ENCODE measurements around the gene GRID2. TPM values are rescaled to one million over a fixed set of nuclear protein-coding genes. Genes with fewer than 3 reads are reported as not detected.

GRID2 gene
- total and polyA plus RNA-seq, 8 donors, result 0.14 to 0.36 (median 0.22) TPM

DNA sequence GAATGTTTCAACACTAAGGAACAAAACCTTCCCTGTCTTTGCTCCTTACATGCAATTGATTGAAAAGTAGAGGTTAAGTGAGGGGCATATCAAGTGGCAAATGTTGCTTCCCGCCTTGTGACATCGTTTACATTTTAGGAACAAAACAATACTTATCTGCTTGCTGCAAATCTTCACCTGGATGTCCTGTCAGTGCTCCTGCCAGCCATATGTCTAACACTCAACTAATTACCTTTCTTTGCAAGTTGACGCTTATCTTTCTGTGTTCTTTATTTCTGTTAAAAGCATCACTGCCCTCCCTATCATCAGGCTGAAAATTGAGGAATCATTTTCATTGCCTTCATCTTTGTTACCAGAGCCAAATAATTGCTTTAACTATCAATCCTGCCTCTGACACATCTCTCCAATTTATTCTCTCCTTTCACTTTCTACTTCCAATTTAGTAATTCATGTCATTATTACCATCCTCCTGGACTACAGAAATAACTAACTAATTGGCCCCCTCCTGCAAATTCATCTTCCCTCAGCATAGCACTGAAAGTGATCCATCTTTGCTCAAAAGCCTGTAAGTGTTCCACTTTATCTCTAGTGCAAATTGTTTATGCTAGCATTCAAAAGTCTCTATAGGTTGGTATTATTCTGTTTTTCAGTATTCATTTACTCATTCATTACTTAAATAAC lies 1226.1 kb downstream of the GRID2 start:
- intact Hi-C loops (cut with DNase I), result no loop called here
- Histone ChIP-seq H3K36me3 (no peaks in the 10 kb centered on the region), H3K9me3 (no peaks in the 10 kb centered on the region), H3K27ac (no peak overlapping the region), H3K4me1 (no peaks in the 10 kb centered on the region), H3K4me3 (no peak overlapping the region), H3K27me3 (no peaks in the 10 kb centered on the region)
- ATAC-seq (no peak), DNase-seq (no peak)
- TF ChIP-seq, protein P1, sequence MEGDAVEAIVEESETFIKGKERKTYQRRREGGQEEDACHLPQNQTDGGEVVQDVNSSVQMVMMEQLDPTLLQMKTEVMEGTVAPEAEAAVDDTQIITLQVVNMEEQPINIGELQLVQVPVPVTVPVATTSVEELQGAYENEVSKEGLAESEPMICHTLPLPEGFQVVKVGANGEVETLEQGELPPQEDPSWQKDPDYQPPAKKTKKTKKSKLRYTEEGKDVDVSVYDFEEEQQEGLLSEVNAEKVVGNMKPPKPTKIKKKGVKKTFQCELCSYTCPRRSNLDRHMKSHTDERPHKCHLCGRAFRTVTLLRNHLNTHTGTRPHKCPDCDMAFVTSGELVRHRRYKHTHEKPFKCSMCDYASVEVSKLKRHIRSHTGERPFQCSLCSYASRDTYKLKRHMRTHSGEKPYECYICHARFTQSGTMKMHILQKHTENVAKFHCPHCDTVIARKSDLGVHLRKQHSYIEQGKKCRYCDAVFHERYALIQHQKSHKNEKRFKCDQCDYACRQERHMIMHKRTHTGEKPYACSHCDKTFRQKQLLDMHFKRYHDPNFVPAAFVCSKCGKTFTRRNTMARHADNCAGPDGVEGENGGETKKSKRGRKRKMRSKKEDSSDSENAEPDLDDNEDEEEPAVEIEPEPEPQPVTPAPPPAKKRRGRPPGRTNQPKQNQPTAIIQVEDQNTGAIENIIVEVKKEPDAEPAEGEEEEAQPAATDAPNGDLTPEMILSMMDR (IDR thresholded peaks at IDR 0.05), result no peak

DNA sequence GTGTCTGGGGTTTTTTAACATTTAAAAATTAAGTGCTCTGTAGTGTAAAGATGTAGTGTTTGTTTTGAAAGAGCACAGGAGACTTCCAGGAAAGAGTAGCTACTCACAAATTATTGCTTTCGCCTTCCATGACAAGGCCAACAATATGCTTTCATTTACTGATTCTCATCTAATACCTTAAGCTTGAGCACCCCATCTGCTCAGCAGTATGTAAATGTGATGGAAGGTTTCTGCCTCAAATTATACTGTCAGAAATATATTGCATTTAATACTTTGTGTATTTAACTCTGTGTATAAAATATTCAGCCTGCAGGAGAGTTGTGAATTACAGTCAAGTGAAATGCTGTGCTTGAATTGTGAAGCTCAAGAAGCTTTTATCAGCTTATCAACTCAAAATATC lies 1228.5 kb downstream of the GRID2 start:
- no peaks in the 10 kb centered on the region for H3K36me3 ChIP-seq
- no peak overlapping the region for H3K4me3 ChIP-seq
- no peaks in the 10 kb centered on the region for H3K27me3 ChIP-seq
- ATAC-seq (no peak), DNase-seq (no peak)
- H3K9me3 ChIP-seq, result no peaks in the 10 kb centered on the region
- intact Hi-C loops (cut with DNase I), result no loop called here
- TF ChIP-seq, protein P1 (IDR thresholded peaks at IDR 0.05), result no peak
- H3K27ac ChIP-seq, result no peak overlapping the region
- H3K4me1 ChIP-seq, result no peaks in the 10 kb centered on the region

DNA sequence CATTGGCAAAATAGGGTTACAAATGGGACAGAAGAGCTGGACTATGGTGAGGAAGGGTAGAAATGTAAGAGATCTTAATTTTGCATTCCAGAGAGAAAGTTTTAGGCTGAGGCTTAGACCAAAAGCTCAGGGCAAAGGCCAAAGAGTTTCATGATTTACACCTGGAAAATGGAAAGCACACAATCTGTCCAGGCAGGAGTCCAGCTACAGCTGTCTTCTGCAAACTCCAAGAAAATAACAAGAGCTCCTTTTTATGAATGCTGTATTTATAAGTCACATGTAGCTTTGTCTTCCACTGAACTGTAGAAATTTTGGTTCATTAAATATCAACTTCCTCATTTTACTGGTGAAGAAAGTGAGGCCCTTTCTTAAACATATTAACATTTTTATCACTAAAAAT lies 1236.8 kb downstream of the GRID2 start:
- no peaks in the 10 kb centered on the region for H3K4me1 ChIP-seq
- H3K27me3 ChIP-seq, result no peaks in the 10 kb centered on the region
- no peaks in the 10 kb centered on the region for H3K9me3 ChIP-seq
- H3K4me3 ChIP-seq, result no peak overlapping the region
- no peaks in the 10 kb centered on the region for H3K36me3 ChIP-seq
- intact Hi-C loops (cut with DNase I), result no loop called here
- no peak for DNase-seq
- TF ChIP-seq, protein P1 (IDR thresholded peaks at IDR 0.05), result no peak
- H3K27ac ChIP-seq, result no peak overlapping the region
- ATAC-seq, result no peak

DNA sequence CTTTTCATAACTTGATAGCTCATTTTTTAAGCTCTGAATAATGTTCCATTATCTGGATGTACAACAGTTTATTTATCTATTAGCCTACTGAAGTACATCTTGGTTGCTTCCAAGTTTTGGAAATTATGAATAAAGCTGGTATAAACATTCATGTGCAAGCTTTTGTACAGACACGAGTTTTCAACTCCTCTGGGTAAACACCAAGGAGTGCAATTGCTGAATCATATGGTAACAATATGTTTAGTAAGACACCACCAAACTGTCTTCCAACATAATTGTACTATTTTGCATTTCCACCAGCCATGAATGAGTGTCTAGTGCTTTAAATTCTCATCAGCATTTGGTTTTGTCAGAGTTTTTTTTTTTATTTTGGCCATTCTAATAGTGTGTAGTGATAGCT lies 1258.1 kb downstream of the GRID2 start:
- Histone ChIP-seq H3K9me3 (peaks cover 0 to 11% of the 10 kb centered on the region in 2 donors), H3K27me3 (no peaks in the 10 kb centered on the region), H3K36me3 (no peaks in the 10 kb centered on the region), H3K4me1 (no peaks in the 10 kb centered on the region), H3K27ac (no peak overlapping the region), H3K4me3 (no peak overlapping the region)
- DNase-seq (no peak), ATAC-seq (no peak)
- intact Hi-C loops (cut with DNase I), result no loop called here
- TF ChIP-seq, protein P1 (IDR thresholded peaks at IDR 0.05), result no peak

DNA sequence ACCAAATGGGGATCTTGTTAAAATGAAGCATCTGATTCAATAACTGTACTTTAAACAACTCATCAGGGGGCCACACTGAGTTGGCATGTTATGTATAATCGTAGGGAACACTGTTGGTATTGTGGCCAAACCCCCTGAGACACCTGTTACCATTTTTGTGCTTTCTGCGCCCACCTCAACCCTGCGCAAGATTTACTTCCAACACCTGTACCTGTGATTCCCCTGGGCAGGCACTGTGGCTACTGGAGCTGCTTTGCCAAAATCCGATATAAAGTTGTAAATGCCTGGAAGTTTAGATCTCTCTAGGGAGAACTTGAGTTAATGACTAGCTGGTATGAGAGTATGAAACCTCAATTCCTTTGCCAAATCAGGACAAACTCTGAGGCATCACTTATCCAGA lies 1265.0 kb downstream of the GRID2 start:
- ATAC-seq (no peak), DNase-seq (no peak)
- H3K9me3 ChIP-seq, result no peaks in the 10 kb centered on the region
- H3K36me3 ChIP-seq, result no peaks in the 10 kb centered on the region
- H3K4me3 ChIP-seq, result no peak overlapping the region
- intact Hi-C loops (cut with DNase I), result no loop called here
- no peaks in the 10 kb centered on the region for H3K4me1 ChIP-seq
- TF ChIP-seq, protein P1 (IDR thresholded peaks at IDR 0.05), result no peak
- no peaks in the 10 kb centered on the region for H3K27me3 ChIP-seq
- H3K27ac ChIP-seq, result no peak overlapping the region

Measured in left lung (tissue), 10 donors.